Measurements from ENCODE around the gene PEMT.

DNA sequence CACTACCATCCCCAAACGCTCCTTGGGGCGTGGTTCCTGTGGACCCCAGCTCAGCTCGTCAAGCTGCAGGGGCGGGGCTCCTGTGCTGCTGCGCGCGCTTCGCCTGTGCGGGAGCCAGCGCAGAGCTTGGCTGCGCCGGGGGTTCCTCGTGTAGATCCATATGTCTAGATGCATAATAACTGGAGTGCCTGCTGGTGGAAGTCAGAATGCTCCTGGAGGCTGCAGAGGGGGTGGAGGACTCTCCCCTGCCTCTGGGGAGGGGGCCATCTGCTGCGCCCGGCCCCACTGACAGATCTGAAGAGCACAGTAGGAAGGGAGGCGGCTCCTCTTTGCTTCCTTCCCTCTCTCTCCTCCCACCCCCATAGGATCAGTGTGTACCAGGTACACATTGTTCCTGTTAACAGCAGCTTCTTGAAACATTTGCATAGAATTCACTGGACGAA, 99.9 kb downstream of the PEMT start:
- TF ChIP-seq, protein P1, sequence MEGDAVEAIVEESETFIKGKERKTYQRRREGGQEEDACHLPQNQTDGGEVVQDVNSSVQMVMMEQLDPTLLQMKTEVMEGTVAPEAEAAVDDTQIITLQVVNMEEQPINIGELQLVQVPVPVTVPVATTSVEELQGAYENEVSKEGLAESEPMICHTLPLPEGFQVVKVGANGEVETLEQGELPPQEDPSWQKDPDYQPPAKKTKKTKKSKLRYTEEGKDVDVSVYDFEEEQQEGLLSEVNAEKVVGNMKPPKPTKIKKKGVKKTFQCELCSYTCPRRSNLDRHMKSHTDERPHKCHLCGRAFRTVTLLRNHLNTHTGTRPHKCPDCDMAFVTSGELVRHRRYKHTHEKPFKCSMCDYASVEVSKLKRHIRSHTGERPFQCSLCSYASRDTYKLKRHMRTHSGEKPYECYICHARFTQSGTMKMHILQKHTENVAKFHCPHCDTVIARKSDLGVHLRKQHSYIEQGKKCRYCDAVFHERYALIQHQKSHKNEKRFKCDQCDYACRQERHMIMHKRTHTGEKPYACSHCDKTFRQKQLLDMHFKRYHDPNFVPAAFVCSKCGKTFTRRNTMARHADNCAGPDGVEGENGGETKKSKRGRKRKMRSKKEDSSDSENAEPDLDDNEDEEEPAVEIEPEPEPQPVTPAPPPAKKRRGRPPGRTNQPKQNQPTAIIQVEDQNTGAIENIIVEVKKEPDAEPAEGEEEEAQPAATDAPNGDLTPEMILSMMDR (IDR thresholded peaks at IDR 0.05) = no peak
- TF ChIP-seq ZFX (IDR thresholded peaks at IDR 0.05; ENCODE audit: borderline replicate concordance) = no peak
